ENCODE results near the gene CYB5RL. TPM values are rescaled to one million over a fixed set of nuclear protein-coding genes. Genes with fewer than 3 reads are reported as not detected.
A peak's percentile ranks its signal among the peaks of the same experiment; 100 is the strongest.

Gene CYB5RL
- polyA plus RNA-seq, 1 of the 3 experiments (the other 2 are of a cell fraction): 3.3 TPM

GRCh38 chr1:54227091-54227602 is 27.3 kb upstream of the CYB5RL start:
- H3K4me1 ChIP-seq (ENCODE audit: control insufficient read depth in 1 of 2, insufficient read depth in 2 of 2, low read depth in 1 of 2, low read length in 1 of 2): peaks cover 18 to 88% of the 10 kb centered on the region in 2 experiments
- H3K79me2 ChIP-seq (ENCODE audit: insufficient read depth): no peaks in the 10 kb centered on the region
- CTCF ChIA-PET: interaction anchor here (0.7 to 4.8 kb wide), 4 partner anchors 47 to 262 kb away, joined by 3 to 20 read pairs (median 8); no protein-coding TSS in a partner anchor
- no peak overlapping the region for H3K4me3 ChIP-seq (ENCODE audit: low read depth in 2 of 2, low read length in 1 of 2)
- TF ChIP-seq ZBTB33 (IDR thresholded peaks at IDR 0.05; ENCODE audit: borderline replicate concordance, low read depth): no peak
- peak; percentile 59 for TF ChIP-seq JUND (IDR thresholded peaks at IDR 0.05)
- peak; percentile 18; the same call in 1 of the 2 replicates for TF ChIP-seq TCF12 (IDR thresholded peaks at IDR 0.05)
- no peak for TF ChIP-seq EP300 (IDR thresholded peaks at IDR 0.05; ENCODE audit: borderline replicate concordance in 1 of 2, low read depth in 1 of 2, low read length in 1 of 2)
- no peak for TF ChIP-seq EZH2phosphoT487 (IDR thresholded peaks at IDR 0.05; ENCODE audit: borderline replicate concordance, low read depth)
- peak; percentile 4; the same call in 1 of the 2 replicates for TF ChIP-seq PBX3 (IDR thresholded peaks at IDR 0.05)
- TF ChIP-seq NFIC (IDR thresholded peaks at IDR 0.05; ENCODE audit: borderline replicate concordance): 0 out of 2 replicates have a peak, but pooled peaks have one; percentile 10
- TF ChIP-seq FOSL2 (IDR thresholded peaks at IDR 0.05; ENCODE audit: borderline replicate concordance, low read depth): peak; percentile 65; the same call in 1 of the 2 replicates
- no peak overlapping the region for H3K9ac ChIP-seq
- no peaks in the 10 kb centered on the region for H3K9me3 ChIP-seq
- 35% methylated on average over 6 of the region's 8 CpGs for WGBS (ENCODE audit: low lambda C conversion rate)
- H3F3A ChIP-seq (replicated peaks; ENCODE audit: insufficient read depth): peaks cover 6% of the 10 kb centered on the region
- no peak overlapping the region for H2AFZ ChIP-seq (ENCODE audit: low read depth)
- POLR2A ChIA-PET: interaction anchor here (0.5 to 0.9 kb wide), 2 partner anchors 26 to 29 kb away, joined by 3 read pairs; no protein-coding TSS in a partner anchor
- peak; percentile 76 for DNase-seq
- no peaks in the 10 kb centered on the region for H3K27me3 ChIP-seq (ENCODE audit: insufficient read depth)
- peak overlapping the region; percentile 36 to 95 for H3K27ac ChIP-seq (ENCODE audit: low read depth in 2 of 2, low read length in 1 of 2)
- peaks cover 0 to 5% of the 10 kb centered on the region in 2 experiments for H3K36me3 ChIP-seq (replicated peaks in 1 of 2; ENCODE audit: control insufficient read depth in 1 of 2, insufficient read depth in 2 of 2, low read length in 1 of 2)
- peak overlapping the region; percentile 68 for H3K4me2 ChIP-seq
- no peaks in the 10 kb centered on the region for H4K20me1 ChIP-seq (ENCODE audit: insufficient read depth)
- no peaks in the 10 kb centered on the region for H3K9me2 ChIP-seq

- H3K36me3 ChIP-seq (replicated peaks in 1 of 2; ENCODE audit: control insufficient read depth in 1 of 2, insufficient read depth in 2 of 2, low read length in 1 of 2): peaks cover 0 to 5% of the 10 kb centered on the region in 2 experiments
- WGBS (ENCODE audit: low lambda C conversion rate): 91% methylated on average over 19 of the region's 20 CpGs
- H3K9me2 ChIP-seq: no peaks in the 10 kb centered on the region
- no peaks in the 10 kb centered on the region for H3K27me3 ChIP-seq (ENCODE audit: insufficient read depth)
- ChIA-PET CTCF (interaction anchor here (1.0 to 4.8 kb wide), 3 partner anchors 48 to 181 kb away, joined by 4 to 20 read pairs (median 5); no protein-coding TSS in a partner anchor), POLR2A (no interaction called here)
- peaks cover 18 to 88% of the 10 kb centered on the region in 2 experiments for H3K4me1 ChIP-seq (ENCODE audit: control insufficient read depth in 1 of 2, insufficient read depth in 2 of 2, low read depth in 1 of 2, low read length in 1 of 2)
- no peak for TF ChIP-seq EZH2phosphoT487 (IDR thresholded peaks at IDR 0.05; ENCODE audit: borderline replicate concordance, low read depth)
- TF ChIP-seq CHD2 (IDR thresholded peaks at IDR 0.05; ENCODE audit: low read length, partially characterized antibody): no peak
- no peak overlapping the region for H2AFZ ChIP-seq (ENCODE audit: low read depth)
- H3K4me2 ChIP-seq: no peak overlapping the region
- peak overlapping the region in 1 of 2 experiments; percentile 95; a peak in 2 of 4 replicates for H3K27ac ChIP-seq (ENCODE audit: low read depth in 2 of 2, low read length in 1 of 2)
- H3K4me3 ChIP-seq (ENCODE audit: low read depth in 2 of 2, low read length in 1 of 2): peak overlapping the region in 1 of 2 experiments; percentile 7; a peak in 1 of 4 replicates
- H3K9ac ChIP-seq: no peak overlapping the region
- H4K20me1 ChIP-seq (ENCODE audit: insufficient read depth): no peaks in the 10 kb centered on the region
- H3K9me3 ChIP-seq: no peaks in the 10 kb centered on the region
- H3K79me2 ChIP-seq (ENCODE audit: insufficient read depth): no peaks in the 10 kb centered on the region
- no peak for DNase-seq
- H3F3A ChIP-seq (replicated peaks; ENCODE audit: insufficient read depth): peaks cover under 1% of the 10 kb centered on the region
These were observed 26.2 kb upstream of the CYB5RL start for GRCh38 chr1:54225986-54226559.

Data from SK-N-SH (cell line).